Measurements from ENCODE around the gene TRIO. TPM values are rescaled to one million over a fixed set of nuclear protein-coding genes. Genes with fewer than 3 reads are reported as not detected.
A peak's percentile ranks its signal among the peaks of the same experiment; 100 is the strongest.
"Not testable (repeated sequence)": the region's sequence is repeated elsewhere in the genome, so short reads cannot be mapped to it uniquely, and the experiment has no call there.

Gene TRIO
- total RNA-seq, 1 donor from 2014 or later = 148 TPM

DNA sequence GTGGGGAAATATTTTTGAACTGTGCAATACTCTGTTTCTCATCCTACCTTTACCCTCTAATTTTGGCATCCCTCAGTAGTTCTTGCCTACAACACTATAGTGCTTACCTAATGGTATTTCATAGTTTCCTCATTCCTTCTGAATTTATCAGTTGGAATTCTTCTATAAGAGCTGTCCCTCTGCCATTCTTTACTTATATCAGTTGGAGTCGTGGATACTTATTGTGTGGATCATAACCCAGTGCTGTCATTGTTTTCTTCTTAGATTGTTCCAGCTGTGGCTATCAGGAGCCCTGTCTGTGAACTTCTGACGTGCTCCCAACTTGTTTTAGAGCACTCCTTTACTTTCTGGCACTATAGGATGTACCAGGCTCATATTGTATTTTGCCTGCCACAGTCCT is 292.3 kb downstream of the TRIO start:
- H3K4me3 ChIP-seq = no peak overlapping the region
- no peaks in the 10 kb centered on the region for H3K9me3 ChIP-seq
- ATAC-seq (no peak), DNase-seq (no peak)
- intact Hi-C loops (cut with DNase I) = no loop called here
- no peaks in the 10 kb centered on the region for H3K4me1 ChIP-seq
- peaks cover 40% of the 10 kb centered on the region for H3K36me3 ChIP-seq
- TF ChIP-seq, protein P1, sequence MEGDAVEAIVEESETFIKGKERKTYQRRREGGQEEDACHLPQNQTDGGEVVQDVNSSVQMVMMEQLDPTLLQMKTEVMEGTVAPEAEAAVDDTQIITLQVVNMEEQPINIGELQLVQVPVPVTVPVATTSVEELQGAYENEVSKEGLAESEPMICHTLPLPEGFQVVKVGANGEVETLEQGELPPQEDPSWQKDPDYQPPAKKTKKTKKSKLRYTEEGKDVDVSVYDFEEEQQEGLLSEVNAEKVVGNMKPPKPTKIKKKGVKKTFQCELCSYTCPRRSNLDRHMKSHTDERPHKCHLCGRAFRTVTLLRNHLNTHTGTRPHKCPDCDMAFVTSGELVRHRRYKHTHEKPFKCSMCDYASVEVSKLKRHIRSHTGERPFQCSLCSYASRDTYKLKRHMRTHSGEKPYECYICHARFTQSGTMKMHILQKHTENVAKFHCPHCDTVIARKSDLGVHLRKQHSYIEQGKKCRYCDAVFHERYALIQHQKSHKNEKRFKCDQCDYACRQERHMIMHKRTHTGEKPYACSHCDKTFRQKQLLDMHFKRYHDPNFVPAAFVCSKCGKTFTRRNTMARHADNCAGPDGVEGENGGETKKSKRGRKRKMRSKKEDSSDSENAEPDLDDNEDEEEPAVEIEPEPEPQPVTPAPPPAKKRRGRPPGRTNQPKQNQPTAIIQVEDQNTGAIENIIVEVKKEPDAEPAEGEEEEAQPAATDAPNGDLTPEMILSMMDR (IDR thresholded peaks at IDR 0.05) = no peak
- H3K27me3 ChIP-seq (ENCODE audit: low read depth) = no peaks in the 10 kb centered on the region
- no peak overlapping the region for H3K27ac ChIP-seq

DNA sequence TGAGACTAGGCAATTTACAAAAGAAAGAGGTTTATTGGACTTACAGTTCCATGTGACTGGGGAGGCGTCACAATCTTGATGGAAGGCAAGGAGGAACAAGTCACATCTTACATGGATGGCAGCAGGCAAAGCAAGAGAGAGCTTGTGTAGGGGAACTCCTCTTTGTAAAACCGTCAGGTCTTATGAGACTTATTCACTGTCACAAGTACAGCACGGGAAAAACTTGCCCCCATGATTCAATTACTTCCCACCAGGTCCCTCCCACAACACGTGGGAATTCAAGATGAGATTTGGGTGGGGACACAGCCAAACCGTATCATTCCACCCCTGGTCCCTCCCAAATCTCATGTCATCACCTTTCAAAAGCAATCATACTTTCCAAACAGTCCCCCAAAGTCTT is 293.0 kb downstream of the TRIO start:
- H3K4me3 ChIP-seq; DNase-seq; H3K9me3 ChIP-seq; H3K27me3 ChIP-seq (ENCODE audit: low read depth); H3K27ac ChIP-seq; ATAC-seq; intact Hi-C loops (cut with DNase I); H3K4me1 ChIP-seq: not testable (repeated sequence)
- H3K36me3 ChIP-seq = peaks cover 34% of the 10 kb centered on the region

GRCh38 chr5:14436801-14437542 is 293.8 kb downstream of the TRIO start:
- H3K9me3 ChIP-seq = no peaks in the 10 kb centered on the region
- intact Hi-C loops (cut with DNase I) = no loop called here
- TF ChIP-seq, protein P1 (IDR thresholded peaks at IDR 0.05) = no peak
- H3K4me3 ChIP-seq = no peak overlapping the region
- no peak for ATAC-seq
- H3K4me1 ChIP-seq = no peaks in the 10 kb centered on the region
- peaks cover 39% of the 10 kb centered on the region for H3K36me3 ChIP-seq
- no peak overlapping the region for H3K27ac ChIP-seq
- H3K27me3 ChIP-seq (ENCODE audit: low read depth) = no peaks in the 10 kb centered on the region
- DNase-seq = no peak

- no peaks in the 10 kb centered on the region for H3K27me3 ChIP-seq (ENCODE audit: low read depth)
- intact Hi-C loops (cut with DNase I) = no loop called here
- no peaks in the 10 kb centered on the region for H3K4me1 ChIP-seq
- H3K36me3 ChIP-seq = peaks cover 41% of the 10 kb centered on the region
- no peak overlapping the region for H3K27ac ChIP-seq
- ATAC-seq (no peak), DNase-seq (no peak)
- TF ChIP-seq, protein P1 (IDR thresholded peaks at IDR 0.05) = no peak
- no peak overlapping the region for H3K4me3 ChIP-seq
- no peaks in the 10 kb centered on the region for H3K9me3 ChIP-seq
These were observed 295.1 kb downstream of the TRIO start for GRCh38 chr5:14438195-14438606.

GRCh38 chr5:14439087-14439871 is 296.1 kb downstream of the TRIO start:
- TF ChIP-seq, protein P1 (IDR thresholded peaks at IDR 0.05) = no peak
- Histone ChIP-seq H3K27ac (no peak overlapping the region), H3K9me3 (no peaks in the 10 kb centered on the region), H3K4me1 (no peaks in the 10 kb centered on the region), H3K36me3 (peaks cover 36% of the 10 kb centered on the region), H3K4me3 (no peak overlapping the region), H3K27me3 (ENCODE audit: low read depth) (no peaks in the 10 kb centered on the region)
- intact Hi-C loops (cut with DNase I) = no loop called here
- DNase-seq (no peak), ATAC-seq (no peak)

- Histone ChIP-seq H3K36me3 (peaks cover 30% of the 10 kb centered on the region), H3K9me3 (no peaks in the 10 kb centered on the region), H3K27me3 (ENCODE audit: low read depth) (no peaks in the 10 kb centered on the region), H3K4me1 (peaks cover 9% of the 10 kb centered on the region), H3K4me3 (no peak overlapping the region), H3K27ac (peak overlapping the region; percentile 62)
- TF ChIP-seq, protein P1 (IDR thresholded peaks at IDR 0.05) = no peak
- intact Hi-C loops (cut with DNase I) = no loop called here
- ATAC-seq (no peak), DNase-seq (no peak)
These were observed 297.1 kb downstream of the TRIO start for GRCh38 chr5:14440223-14440581.
